SK-N-SH (cell line): ENCODE measurements around the gene TMEM80. TPM values are rescaled to one million over a fixed set of nuclear protein-coding genes. Genes with fewer than 3 reads are reported as not detected.

ENCODE experiments used
- CTCF ChIA-PET: fragments of 300-600, 350-600 bp; formaldehyde crosslinking; extraction: SDS; loops from one replicate; lab custom pipeline; 2021; lab: Yijun Ruan, JAX
- POLR2A ChIA-PET: fragments of 350-600 bp; sonication (Branson Sonifier 250); formaldehyde crosslinking; extraction: SDS; loops from one replicate; lab custom pipeline; 2020; ENCODE audit warnings: antibody characterized with exemption, inconsistent platforms; lab: Yijun Ruan, JAX
- DNase-seq: peaks from one replicate; pipeline ENCODE4 v3.0.0; 2012
- H2AFZ ChIP-seq: fragments of 200-600 bp; sonication (generic); 2 replicates; pipeline ENCODE4 v1.8.1; 2016; ENCODE audit warnings: antibody characterized with exemption, mild to moderate bottlenecking, low read depth
- H3F3A ChIP-seq: fragments of 200-600 bp; sonication (generic); replicated peaks from 2 replicates; pipeline ENCODE3; 2016; ENCODE audit warnings: antibody characterized with exemption, mild to moderate bottlenecking; ENCODE audit not compliant: insufficient read depth
- H3K27ac ChIP-seq, 2 experiments: fragments of 200-500 bp in 1 of 2; fragments of 200-600 bp in 1 of 2; sonication (Bioruptor generic) in 1 of 2; sonication (generic), shearing (Covaris generic) in 1 of 2; 2 replicates each; pipeline versions ENCODE4 v1.5.1 to v1.6.1; 2014 to 2016; ENCODE audit warnings: low read depth in 2 of 2, inconsistent platforms in 1 of 2, low read length in 1 of 2, mild to moderate bottlenecking in 1 of 2, mixed read lengths in 1 of 2
- H3K27me3 ChIP-seq: fragments of 200-600 bp; sonication (generic), shearing (Covaris generic); 2 replicates; pipeline ENCODE4 v1.6.1; 2016; ENCODE audit warnings: mixed run types; ENCODE audit not compliant: insufficient read depth
- H3K36me3 ChIP-seq, 2 experiments: fragments of 200-500 bp in 1 of 2; fragments of 200-600 bp in 1 of 2; sonication (Bioruptor generic) in 1 of 2; sonication (generic) in 1 of 2; replicated peaks in 1 of 2; 2 replicates each; pipeline versions ENCODE3 to v1.5.1; 2014 to 2016; ENCODE audit warnings: low read length in 1 of 2, mild to moderate bottlenecking in 1 of 2; ENCODE audit not compliant: insufficient read depth in 2 of 2, control insufficient read depth in 1 of 2
- H3K4me1 ChIP-seq, 2 experiments: fragments of 200-500 bp in 1 of 2; fragments of 200-600 bp in 1 of 2; sonication (Bioruptor generic) in 1 of 2; sonication (generic), shearing (Covaris generic) in 1 of 2; 2 replicates each; pipeline versions ENCODE4 v1.5.1 to v1.6.1; 2014 to 2016; ENCODE audit warnings: low read depth in 1 of 2, low read length in 1 of 2, mixed run types in 1 of 2; ENCODE audit not compliant: insufficient read depth in 2 of 2, control insufficient read depth in 1 of 2
- H3K4me2 ChIP-seq: fragments of 200-600 bp; sonication (generic), shearing (Covaris generic); 2 replicates; pipeline ENCODE4 v1.6.1; 2017; ENCODE audit warnings: mixed run types
- H3K4me3 ChIP-seq, 2 experiments: fragments of 200-500 bp in 1 of 2; fragments of 200-600 bp in 1 of 2; sonication (Bioruptor generic) in 1 of 2; sonication (generic), shearing (Covaris generic) in 1 of 2; 2 replicates each; pipeline versions ENCODE4 v1.5.1 to v1.8.1; 2014 to 2016; ENCODE audit warnings: low read depth in 2 of 2, inconsistent platforms in 1 of 2, low read length in 1 of 2, mild to moderate bottlenecking in 1 of 2, mixed read lengths in 1 of 2, moderate library complexity in 1 of 2
- H3K79me2 ChIP-seq: fragments of 200-600 bp; sonication (generic); 2 replicates; pipeline ENCODE4 v1.8.1; 2017; ENCODE audit warnings: mild to moderate bottlenecking; ENCODE audit not compliant: insufficient read depth
- H3K9ac ChIP-seq: fragments of 200-600 bp; sonication (generic); 2 replicates; pipeline ENCODE4 v1.6.1; 2017; ENCODE audit warnings: mixed run types
- H3K9me2 ChIP-seq: fragments of 200-600 bp; sonication (generic); 2 replicates; pipeline ENCODE4 v1.6.1; 2017; ENCODE audit warnings: mixed run types
- H3K9me3 ChIP-seq: fragments of 200-600 bp; sonication (generic); 2 replicates; pipeline ENCODE4 v1.6.1; 2017; ENCODE audit warnings: mixed run types, mild to moderate bottlenecking, moderate library complexity
- H4K20me1 ChIP-seq: fragments of 200-600 bp; sonication (generic); 2 replicates; pipeline ENCODE4 v1.6.1; 2017; ENCODE audit warnings: mild to moderate bottlenecking, mixed run types; ENCODE audit not compliant: insufficient read depth
- CHD2 ChIP-seq: fragments of 150-350 bp; IDR thresholded peaks from 2 replicates; pipeline ENCODE4 v1.6.1; 2018; ENCODE audit warnings: low read length; ENCODE audit not compliant: partially characterized antibody
- CTCF ChIP-seq: fragments of 200-600 bp; sonication (generic); IDR thresholded peaks from 2 replicates; pipeline ENCODE4 v1.6.1; 2017; ENCODE audit warnings: antibody characterized with exemption, mild to moderate bottlenecking, moderate library complexity
- EP300 ChIP-seq, 2 experiments: IDR thresholded peaks; 2 replicates each; pipeline versions ENCODE4 v1.4.0 to v1.6.1; 2012; ENCODE audit warnings: borderline replicate concordance in 1 of 2, low read depth in 1 of 2, low read length in 1 of 2
- FOXM1 ChIP-seq: IDR thresholded peaks from 2 replicates; pipeline ENCODE4 v1.4.0; 2012; ENCODE audit warnings: low read depth, mild to moderate bottlenecking
- GABPA ChIP-seq: IDR thresholded peaks from 2 replicates; pipeline ENCODE4 v1.4.0; 2012; ENCODE audit warnings: low read depth, mild to moderate bottlenecking
- GATA2 ChIP-seq: sonication (generic); formaldehyde crosslinking; IDR thresholded peaks from 2 replicates; pipeline ENCODE4 v1.5.0; 2020; ENCODE audit warnings: mild to moderate bottlenecking, missing genetic modification reagents
- JUND ChIP-seq: IDR thresholded peaks from 2 replicates; pipeline ENCODE4 v1.4.0; 2012
- MAX ChIP-seq: IDR thresholded peaks from 2 replicates; pipeline ENCODE4 v1.4.0; 2012; ENCODE audit warnings: low read depth
- MEF2A ChIP-seq: IDR thresholded peaks from 2 replicates; pipeline ENCODE4 v1.4.0; 2012; ENCODE audit warnings: low read depth, borderline replicate concordance
- MXI1 ChIP-seq: IDR thresholded peaks from 2 replicates; pipeline ENCODE4 v1.6.1; 2012; ENCODE audit warnings: mild to moderate bottlenecking, low read depth, low read length, improper control_type of control experiment
- PBX3 ChIP-seq: IDR thresholded peaks from 2 replicates; pipeline ENCODE4; 2012
- POLR2AphosphoS5 ChIP-seq: IDR thresholded peaks from 2 replicates; pipeline ENCODE4 v1.6.1; 2012; ENCODE audit warnings: low read depth, low read length
- RFX5 ChIP-seq: IDR thresholded peaks from 2 replicates; pipeline ENCODE4 v1.6.1; 2012; ENCODE audit warnings: mild to moderate bottlenecking, improper control_type of control experiment, low read length
- SIN3A ChIP-seq: IDR thresholded peaks from 2 replicates; pipeline ENCODE4 v1.6.1; 2012; ENCODE audit warnings: low read depth, mild to moderate bottlenecking, low read length, moderate library complexity, borderline replicate concordance
- TAF1 ChIP-seq: IDR thresholded peaks from 2 replicates; pipeline ENCODE4 v1.6.1; 2012; ENCODE audit warnings: low read depth, mild to moderate bottlenecking, low read length, moderate library complexity, borderline replicate concordance
- TCF12 ChIP-seq: IDR thresholded peaks from 2 replicates; pipeline ENCODE4 v1.4.0; 2012
- USF2 ChIP-seq: fragments of 150-350 bp; IDR thresholded peaks from 2 replicates; pipeline ENCODE4 v1.6.1; 2017; ENCODE audit warnings: antibody characterized with exemption, low read length, low read depth, borderline replicate concordance
- ZBTB33 ChIP-seq: IDR thresholded peaks from 2 replicates; pipeline ENCODE4 v1.4.0; 2012; ENCODE audit warnings: low read depth, borderline replicate concordance
- WGBS: methylation state at CpG from one replicate; pipeline ENCODE4 v1.1.6; 2017; ENCODE audit warnings: low lambda C conversion rate; 5-methylcytosine and 5-hydroxymethylcytosine counted together
- polyA plus RNA-seq, 3 experiments: library from polyadenylated mRNA; depleted of rRNA; stranded (reverse); fragments of >200 nt; gene quantifications; 2 replicates each; pipeline ENCODE4 v1.2.3, GENCODE V29; 2012

Gene TMEM80
- polyA plus RNA-seq, 1 of the 3 experiments (the other 2 are of a cell fraction), result 40.4 TPM

DNA sequence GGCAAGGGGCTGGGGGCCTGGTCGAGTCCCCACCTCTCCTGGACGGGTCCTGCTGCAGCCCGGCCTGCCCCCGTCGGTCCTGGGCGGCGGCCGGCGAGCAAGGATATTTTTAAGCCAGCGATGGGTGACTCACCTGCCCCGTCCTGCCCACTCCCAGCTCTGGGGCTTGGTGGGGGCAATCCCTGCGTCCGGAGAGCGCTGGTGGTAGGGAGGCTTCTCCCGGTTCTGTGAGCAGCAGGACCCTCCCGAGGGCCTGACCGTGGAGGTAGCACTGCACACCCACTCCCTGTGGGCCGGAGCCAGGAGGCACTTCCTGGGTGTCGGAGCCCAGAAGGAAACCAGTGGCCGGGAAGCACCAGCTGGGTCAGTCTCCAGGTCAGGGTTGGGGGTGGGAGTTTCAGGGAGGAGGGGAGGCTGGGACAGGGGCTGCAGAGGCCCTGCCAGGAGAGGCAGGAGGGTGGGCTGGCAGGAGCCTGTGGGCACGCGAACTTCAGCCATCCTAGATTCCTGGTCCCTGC lies 10.9 kb downstream of the TMEM80 start:
- Histone ChIP-seq H3K4me2 (no peak overlapping the region), H3K27ac (no peak overlapping the region), H3K9ac (no peak overlapping the region), H3K36me3 (no peaks in the 10 kb centered on the region), H4K20me1 (no peaks in the 10 kb centered on the region), H3F3A (no peaks in the 10 kb centered on the region), H3K9me2 (no peaks in the 10 kb centered on the region), H2AFZ (no peak overlapping the region), H3K9me3 (no peaks in the 10 kb centered on the region), H3K4me3 (no peak overlapping the region), H3K27me3 (no peaks in the 10 kb centered on the region), H3K4me1 (peaks cover 0 to 2% of the 10 kb centered on the region in 2 experiments; a peak in 1 of 4 replicates), H3K79me2 (no peaks in the 10 kb centered on the region)
- POLR2A ChIA-PET, result interaction anchor here (1.1 kb wide), 1 partner anchor 10 kb away, joined by 6 read pairs; the partner anchor contains the start of gene TMEM80
- CTCF ChIA-PET, result interaction anchor here (0.8 to 2.7 kb wide), 7 partner anchors 10 to 44 kb away, joined by 3 to 9 read pairs (median 3); partner anchors contain the start of genes DEAF1 and TMEM80
- TF ChIP-seq CHD2, result no peak
- no peak for TF ChIP-seq FOXM1
- no peak for TF ChIP-seq GATA2
- TF ChIP-seq MEF2A, result no peak
- no peak for TF ChIP-seq MAX
- TF ChIP-seq TAF1, result no peak
- TF ChIP-seq RFX5, result no peak
- no peak for TF ChIP-seq GABPA
- no peak for TF ChIP-seq PBX3
- no peak for TF ChIP-seq CTCF
- no peak for TF ChIP-seq EP300 (IDR thresholded peaks at IDR 0.05; ENCODE audit: borderline replicate concordance in 1 of 2, low read depth in 1 of 2, low read length in 1 of 2)
- TF ChIP-seq TCF12, result no peak
- TF ChIP-seq ZBTB33, result no peak
- TF ChIP-seq USF2, result no peak
- no peak for TF ChIP-seq SIN3A
- TF ChIP-seq POLR2AphosphoS5, result no peak
- TF ChIP-seq MXI1, result no peak
- TF ChIP-seq JUND, result no peak
- DNase-seq, result no peak
- WGBS, result 55% methylated on average over 13 of the region's 22 CpGs
